ENCODE measurements around the gene UMOD. TPM values are rescaled to one million over a fixed set of nuclear protein-coding genes. Genes with fewer than 3 reads are reported as not detected.

The UMOD gene
- total RNA-seq, 3 donors from 2014 or later, result not detected

- intact Hi-C loops (cut with DNase I, micrococcal nuclease), result loop anchor here in 1 of 2 donors (10.0 kb wide), 1 partner anchor 394 kb away; no protein-coding TSS in a partner anchor
- TF ChIP-seq, protein P1, sequence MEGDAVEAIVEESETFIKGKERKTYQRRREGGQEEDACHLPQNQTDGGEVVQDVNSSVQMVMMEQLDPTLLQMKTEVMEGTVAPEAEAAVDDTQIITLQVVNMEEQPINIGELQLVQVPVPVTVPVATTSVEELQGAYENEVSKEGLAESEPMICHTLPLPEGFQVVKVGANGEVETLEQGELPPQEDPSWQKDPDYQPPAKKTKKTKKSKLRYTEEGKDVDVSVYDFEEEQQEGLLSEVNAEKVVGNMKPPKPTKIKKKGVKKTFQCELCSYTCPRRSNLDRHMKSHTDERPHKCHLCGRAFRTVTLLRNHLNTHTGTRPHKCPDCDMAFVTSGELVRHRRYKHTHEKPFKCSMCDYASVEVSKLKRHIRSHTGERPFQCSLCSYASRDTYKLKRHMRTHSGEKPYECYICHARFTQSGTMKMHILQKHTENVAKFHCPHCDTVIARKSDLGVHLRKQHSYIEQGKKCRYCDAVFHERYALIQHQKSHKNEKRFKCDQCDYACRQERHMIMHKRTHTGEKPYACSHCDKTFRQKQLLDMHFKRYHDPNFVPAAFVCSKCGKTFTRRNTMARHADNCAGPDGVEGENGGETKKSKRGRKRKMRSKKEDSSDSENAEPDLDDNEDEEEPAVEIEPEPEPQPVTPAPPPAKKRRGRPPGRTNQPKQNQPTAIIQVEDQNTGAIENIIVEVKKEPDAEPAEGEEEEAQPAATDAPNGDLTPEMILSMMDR (IDR thresholded peaks at IDR 0.05), result no peak
- no peak for DNase-seq
- H3K9me3 ChIP-seq, result no peaks in the 10 kb centered on the region
- no peaks in the 10 kb centered on the region for H3K36me3 ChIP-seq (ENCODE audit: low read depth)
- no peak overlapping the region for H3K4me3 ChIP-seq
- H3K4me1 ChIP-seq (ENCODE audit: low read depth), result no peaks in the 10 kb centered on the region
- ATAC-seq, result no peak
Observed at GRCh38 chr16:20308801-20309590, 43.5 kb downstream of the UMOD start.

DNA sequence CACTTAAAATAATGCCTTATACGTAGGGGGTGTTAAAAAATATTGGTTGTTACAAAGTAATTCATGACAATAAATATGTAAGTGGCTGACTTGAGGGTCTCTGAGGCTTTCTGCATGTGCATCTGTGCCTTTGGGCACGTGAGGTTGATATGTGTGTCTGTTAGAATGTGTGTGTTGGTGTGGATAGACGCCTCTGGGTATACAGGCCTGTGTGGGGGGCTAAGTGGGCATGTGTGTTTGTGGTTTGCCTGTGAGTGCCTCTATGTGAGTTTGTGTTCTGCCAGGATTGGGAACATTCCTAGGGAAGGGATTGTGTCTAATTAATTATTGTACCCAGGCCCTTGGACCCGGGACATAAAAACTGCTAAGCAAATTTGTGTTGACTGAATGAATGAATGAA, 44.2 kb downstream of the UMOD start:
- no peak for DNase-seq
- TF ChIP-seq, protein P1 (IDR thresholded peaks at IDR 0.05), result no peak
- Histone ChIP-seq H3K36me3 (ENCODE audit: low read depth) (no peaks in the 10 kb centered on the region), H3K4me1 (ENCODE audit: low read depth) (no peaks in the 10 kb centered on the region), H3K4me3 (no peak overlapping the region), H3K9me3 (no peaks in the 10 kb centered on the region)
- no peak for ATAC-seq
- intact Hi-C loops (cut with DNase I, micrococcal nuclease), result loop anchor here in 1 of 2 donors (10.0 kb wide), 1 partner anchor 393 kb away; no protein-coding TSS in a partner anchor

- no peak for DNase-seq
- H3K36me3 ChIP-seq (ENCODE audit: low read depth), result no peaks in the 10 kb centered on the region
- H3K4me3 ChIP-seq, result no peak overlapping the region
- no peaks in the 10 kb centered on the region for H3K4me1 ChIP-seq (ENCODE audit: low read depth)
- intact Hi-C loops (cut with DNase I, micrococcal nuclease), result loop anchor here in 1 of 2 donors (10.0 kb wide), 1 partner anchor 393 kb away; no protein-coding TSS in a partner anchor
- no peak for ATAC-seq
- no peaks in the 10 kb centered on the region for H3K9me3 ChIP-seq
- TF ChIP-seq, protein P1 (IDR thresholded peaks at IDR 0.05), result no peak
Observed at GRCh38 chr16:20307791-20308190, 44.7 kb downstream of the UMOD start.

DNA sequence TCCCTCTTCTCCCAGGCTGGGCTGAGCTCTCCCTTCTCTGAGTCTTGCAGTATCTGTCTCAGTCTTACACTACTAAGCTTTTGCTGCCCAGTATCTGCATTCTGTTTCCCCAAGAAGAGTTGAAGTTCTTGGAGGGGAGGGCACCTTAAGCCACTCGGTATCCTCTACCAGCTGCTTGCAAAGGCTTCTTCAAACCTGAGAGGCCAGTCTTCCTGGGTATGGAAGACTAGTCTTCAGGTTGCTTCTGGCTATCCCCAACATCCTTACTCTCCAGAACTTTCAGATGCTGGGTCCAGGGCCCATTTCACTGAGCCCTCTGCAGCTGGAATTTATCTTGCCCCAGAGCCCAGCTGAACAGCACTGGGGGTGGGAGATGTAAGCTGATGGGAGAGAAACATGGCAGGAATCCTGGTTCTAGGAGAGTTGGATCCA, 45.3 kb downstream of the UMOD start:
- TF ChIP-seq, protein P1 (IDR thresholded peaks at IDR 0.05), result no peak
- Histone ChIP-seq H3K9me3 (no peaks in the 10 kb centered on the region), H3K4me3 (no peak overlapping the region), H3K36me3 (ENCODE audit: low read depth) (no peaks in the 10 kb centered on the region), H3K4me1 (ENCODE audit: low read depth) (no peaks in the 10 kb centered on the region)
- intact Hi-C loops (cut with DNase I, micrococcal nuclease), result loop anchor here in 1 of 2 donors (10.0 kb wide), 1 partner anchor 392 kb away; no protein-coding TSS in a partner anchor
- ATAC-seq (no peak), DNase-seq (no peak)

DNA sequence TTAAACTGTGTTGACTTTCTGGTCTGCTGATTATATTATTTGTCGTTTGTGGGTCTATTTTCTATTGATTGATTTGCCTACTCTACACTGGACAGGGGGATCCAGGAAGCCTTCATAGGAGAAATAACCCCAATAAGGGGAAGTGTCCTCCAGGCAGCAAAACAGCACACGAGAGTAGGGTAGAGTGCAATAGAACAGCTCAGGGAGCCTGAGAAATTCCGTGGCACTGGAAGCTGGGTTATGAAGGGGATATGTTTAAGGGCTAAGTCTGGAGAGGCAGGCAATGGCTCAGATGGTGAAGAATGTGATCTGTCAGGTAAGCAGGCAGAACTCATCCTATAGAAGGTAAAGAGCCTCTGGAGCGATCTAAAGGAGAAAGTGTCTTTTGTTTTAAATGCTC, 46.1 kb downstream of the UMOD start:
- no peaks in the 10 kb centered on the region for H3K9me3 ChIP-seq
- no peak overlapping the region for H3K4me3 ChIP-seq
- no peaks in the 10 kb centered on the region for H3K4me1 ChIP-seq (ENCODE audit: low read depth)
- DNase-seq, result no peak
- H3K36me3 ChIP-seq (ENCODE audit: low read depth), result no peaks in the 10 kb centered on the region
- intact Hi-C loops (cut with DNase I, micrococcal nuclease), result loop anchor here in 1 of 2 donors (10.0 kb wide), 1 partner anchor 392 kb away; no protein-coding TSS in a partner anchor
- TF ChIP-seq, protein P1 (IDR thresholded peaks at IDR 0.05), result no peak
- no peak for ATAC-seq
